ENCODE measurements around the gene REEP3.

REEP3 gene

GRCh38 chr10:63520500-63521415, at the start of gene REEP3:
REEP3 (plus strand) TSS chr10:63521401; CDS start chr10:63521546, 145 bp downstream.
- peak within 1 kb of the TSS; percentile 94 for H3K27ac ChIP-seq
- TF ChIP-seq CTCF (IDR thresholded peaks at IDR 0.05) = no peak
- TF ChIP-seq ZFX (IDR thresholded peaks at IDR 0.05; ENCODE audit: borderline replicate concordance) = no peak

GRCh38 chr10:63474488-63474887, 46.7 kb upstream of the REEP3 start:
- H3K27ac ChIP-seq = no peak overlapping the region
- TF ChIP-seq ZFX (IDR thresholded peaks at IDR 0.05; ENCODE audit: borderline replicate concordance) (no peak), CTCF (IDR thresholded peaks at IDR 0.05) (no peak)

GRCh38 chr10:63477927-63478326, 43.3 kb upstream of the REEP3 start:
- no peak overlapping the region for H3K27ac ChIP-seq
- TF ChIP-seq CTCF (IDR thresholded peaks at IDR 0.05) (no peak), ZFX (IDR thresholded peaks at IDR 0.05; ENCODE audit: borderline replicate concordance) (no peak)

- H3K27ac ChIP-seq = no peak overlapping the region
- TF ChIP-seq ZFX (IDR thresholded peaks at IDR 0.05; ENCODE audit: borderline replicate concordance) (no peak), CTCF (IDR thresholded peaks at IDR 0.05) (no peak)
Measured at GRCh38 chr10:63478564-63478963, 42.6 kb upstream of the REEP3 start.

GRCh38 chr10:63480237-63480636, 41.0 kb upstream of the REEP3 start:
- no peak for TF ChIP-seq ZFX (IDR thresholded peaks at IDR 0.05; ENCODE audit: borderline replicate concordance)
- no peak for TF ChIP-seq CTCF (IDR thresholded peaks at IDR 0.05)

GRCh38 chr10:63481815-63482421, 39.3 kb upstream of the REEP3 start:
- TF ChIP-seq ZFX (IDR thresholded peaks at IDR 0.05; ENCODE audit: borderline replicate concordance) (no peak), CTCF (IDR thresholded peaks at IDR 0.05) (no peak)

More at GRCh38 chr10:63480237-63480636, 41.0 kb upstream of the REEP3 start:
- no peak overlapping the region for H3K27ac ChIP-seq

GRCh38 chr10:63483983-63484382, 37.2 kb upstream of the REEP3 start:
- no peak overlapping the region for H3K27ac ChIP-seq
- no peak for TF ChIP-seq CTCF (IDR thresholded peaks at IDR 0.05)
- no peak for TF ChIP-seq ZFX (IDR thresholded peaks at IDR 0.05; ENCODE audit: borderline replicate concordance)

More at GRCh38 chr10:63481815-63482421, 39.3 kb upstream of the REEP3 start:
- no peak overlapping the region for H3K27ac ChIP-seq
